Superior temporal gyrus (tissue), 1 donor: Measurements from ENCODE around the gene BBS12.
"Not testable (repeated sequence)": the region's sequence is repeated elsewhere in the genome, so short reads cannot be mapped to it uniquely, and the experiment has no call there.

Experiments used
- DNase-seq: peaks from one replicate; pipeline ENCODE4 v3.0.0-alpha.2; 2016; ENCODE audit errors: extremely low spot score

Gene BBS12

GRCh38 chr4:122764821-122765215 is 32.3 kb downstream of the BBS12 start:
- DNase-seq, result no peak

- no peak for DNase-seq
These were observed 33.3 kb downstream of the BBS12 start for GRCh38 chr4:122765692-122766352.

GRCh38 chr4:122766353-122766705 is 33.8 kb downstream of the BBS12 start:
- DNase-seq, result no peak

- DNase-seq, result no peak
These were observed 34.4 kb downstream of the BBS12 start for GRCh38 chr4:122766950-122767349.

GRCh38 chr4:122771724-122772123 is 39.2 kb downstream of the BBS12 start:
- no peak for DNase-seq

- no peak for DNase-seq
These were observed 39.8 kb downstream of the BBS12 start for GRCh38 chr4:122772311-122772710.

- DNase-seq, result no peak
These were observed 40.5 kb downstream of the BBS12 start for GRCh38 chr4:122772986-122773385.

- no peak for DNase-seq
These were observed 42.5 kb downstream of the BBS12 start for GRCh38 chr4:122775039-122775438.

GRCh38 chr4:122775987-122776836 is 43.7 kb downstream of the BBS12 start:
- DNase-seq, result no peak

GRCh38 chr4:122776916-122777315 is 44.4 kb downstream of the BBS12 start:
- DNase-seq, result no peak

- no peak for DNase-seq
These were observed 45.6 kb downstream of the BBS12 start for GRCh38 chr4:122777846-122778673.

- DNase-seq, result no peak
These were observed 49.0 kb downstream of the BBS12 start for GRCh38 chr4:122781486-122781885.

GRCh38 chr4:122783301-122784215 is 51.1 kb downstream of the BBS12 start:
- DNase-seq, result no peak

GRCh38 chr4:122784261-122784660 is 51.8 kb downstream of the BBS12 start:
- no peak for DNase-seq

GRCh38 chr4:122785099-122785498 is 52.6 kb downstream of the BBS12 start:
- DNase-seq, result no peak

- not testable (repeated sequence) for DNase-seq
These were observed 53.8 kb downstream of the BBS12 start for GRCh38 chr4:122786296-122786695.

GRCh38 chr4:122786920-122787319 is 54.4 kb downstream of the BBS12 start:
- DNase-seq, result not testable (repeated sequence)

GRCh38 chr4:122787940-122788339 is 55.4 kb downstream of the BBS12 start:
- no peak for DNase-seq

- no peak for DNase-seq
These were observed 56.4 kb downstream of the BBS12 start for GRCh38 chr4:122788935-122789334.

- no peak for DNase-seq
These were observed 61.3 kb downstream of the BBS12 start for GRCh38 chr4:122793811-122794210.
